MM.1S (cell line): ENCODE measurements around the gene UBR2.

ENCODE experiments used
- CTCF ChIP-seq: fragments of 300-600 bp; sonication (generic); IDR thresholded peaks from 2 replicates; pipeline ENCODE4 v1.5.1; 2016; ENCODE audit warnings: antibody characterized with exemption, low read length, mixed read lengths
- EZH2 ChIP-seq: fragments of 300-600 bp; sonication (generic); optimal IDR thresholded peaks from 2 replicates; pipeline ENCODE3; 2017; ENCODE audit warnings: low read depth, mild to moderate bottlenecking, antibody characterized with exemption, low read length, mixed read lengths
- EZH2phosphoT487 ChIP-seq: fragments of 300-600 bp; sonication (generic); IDR thresholded peaks from 2 replicates; pipeline ENCODE4 v1.6.1; 2018; ENCODE audit warnings: antibody characterized with exemption, low read length

GRCh38 chr6:42571611-42572342 lies 7.9 kb downstream of the UBR2 start:
- no peak for TF ChIP-seq CTCF
- no peak for TF ChIP-seq EZH2
- no peak for TF ChIP-seq EZH2phosphoT487
